Epithelial cell of esophagus (primary cell): ENCODE measurements around the gene PMM2.

ENCODE experiments used
- DNase-seq: peaks from one replicate; pipeline ENCODE4 v3.0.0; 2010; ENCODE audit warnings: low read depth
- H3K4me3 ChIP-seq: 2 replicates; pipeline ENCODE4 v1.5.1; 2011; ENCODE audit warnings: mild to moderate bottlenecking, low read length, control low read depth
- CTCF ChIP-seq: IDR thresholded peaks from 2 replicates; pipeline ENCODE4 v1.5.1; 2011; ENCODE audit warnings: low read depth, mild to moderate bottlenecking, low read length, control low read depth, inconsistent platforms; ENCODE audit not compliant: insufficient read depth; ENCODE audit errors: missing control alignments

The PMM2 gene

GRCh38 chr16:8847623-8848022, 50.0 kb downstream of the PMM2 start:
- TF ChIP-seq CTCF, result no peak
- no peak for DNase-seq
- no peak overlapping the region for H3K4me3 ChIP-seq

GRCh38 chr16:8848231-8848938, 50.7 kb downstream of the PMM2 start:
- no peak overlapping the region for H3K4me3 ChIP-seq
- TF ChIP-seq CTCF, result no peak
- no peak for DNase-seq

GRCh38 chr16:8848939-8849391, 51.3 kb downstream of the PMM2 start:
- no peak overlapping the region for H3K4me3 ChIP-seq
- no peak for TF ChIP-seq CTCF
- DNase-seq, result peak; percentile 85

- peak; percentile 73 for DNase-seq
- TF ChIP-seq CTCF, result no peak
- H3K4me3 ChIP-seq, result no peak overlapping the region
Measured at GRCh38 chr16:8849411-8850011, 51.9 kb downstream of the PMM2 start.

GRCh38 chr16:8850279-8850885, 52.7 kb downstream of the PMM2 start:
- H3K4me3 ChIP-seq, result no peak overlapping the region
- peak; percentile 91 for DNase-seq

GRCh38 chr16:8851761-8852403, 54.2 kb downstream of the PMM2 start:
- H3K4me3 ChIP-seq, result no peak overlapping the region
- no peak for DNase-seq
- no peak for TF ChIP-seq CTCF

More at GRCh38 chr16:8850279-8850885, 52.7 kb downstream of the PMM2 start:
- no peak for TF ChIP-seq CTCF
